Endometrial microvascular endothelial cells (primary cell): ENCODE results near the gene LAMC1. TPM values are rescaled to one million over a fixed set of nuclear protein-coding genes. Genes with fewer than 3 reads are reported as not detected.

Source experiments
- total RNA-seq: library from RNA; depleted of rRNA; stranded (reverse); fragments of >200 nt; gene quantifications from one replicate; pipeline ENCODE4 v1.2.3, GENCODE V29; 2015; ENCODE audit errors: inconsistent ontology term

LAMC1 gene
- total RNA-seq, 1 donor from 2014 or later: 269 TPM

Other genes starting within 250 kb of the LAMC1 start
- 0.93 TPM for gene NPL, start 233.6 kb upstream of the LAMC1 start, total RNA-seq
- 157 TPM for gene DHX9, start 184.1 kb upstream of the LAMC1 start, total RNA-seq
- gene SHCBP1L, start 70.3 kb upstream of the LAMC1 start, total RNA-seq: not detected
- 2.4 TPM for gene LAMC2, start 162.8 kb downstream of the LAMC1 start, total RNA-seq